ENCODE measurements around the gene DAG1. TPM values are rescaled to one million over a fixed set of nuclear protein-coding genes. Genes with fewer than 3 reads are reported as not detected.

DAG1 gene
- total and polyA plus RNA-seq, 2 experiments from 2014 or later: 29.9 to 152 TPM

DNA sequence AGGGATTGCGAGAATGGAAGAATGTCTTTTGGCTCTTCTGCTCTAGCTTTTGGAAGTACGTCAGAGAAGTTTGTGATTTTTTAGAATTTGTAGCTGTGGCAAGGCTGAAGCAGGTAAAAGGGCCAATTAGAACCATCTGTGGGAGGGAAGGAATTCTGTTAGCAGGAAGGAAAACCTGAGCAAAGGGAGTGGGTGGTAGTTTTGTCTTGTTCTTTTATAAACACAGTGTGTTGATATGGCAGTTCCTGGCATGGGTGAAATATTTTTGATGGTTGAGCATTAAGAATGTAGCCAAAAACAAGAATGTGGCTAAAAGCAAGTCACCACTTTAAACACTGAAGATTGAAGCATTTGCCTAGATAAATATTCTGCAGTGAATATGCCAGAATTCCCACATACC, 23.8 kb downstream of the DAG1 start (continued):
- TF ChIP-seq ZNF462 (CRISPR knock-in tag; IDR thresholded peaks at IDR 0.05) (no peak), POLR2AphosphoS5 (IDR thresholded peaks at IDR 0.05; ENCODE audit: low read depth) (no peak)

GRCh38 chr3:49495023-49495422, 25.0 kb downstream of the DAG1 start:
- Mint-ChIP-seq H3K36me3 (ENCODE audit: low read depth) (no peaks in the 10 kb centered on the region), H3K9me3 (no peaks in the 10 kb centered on the region), H3K4me3 (no peak overlapping the region), H3K27me3 (ENCODE audit: insufficient read depth, low read depth, poor library complexity) (peaks cover under 1% of the 10 kb centered on the region), H3K27ac (no peak overlapping the region), H3K4me1 (no peaks in the 10 kb centered on the region)
- Histone ChIP-seq H3F3A (replicated peaks; ENCODE audit: low read depth) (peaks cover 5% of the 10 kb centered on the region; the same call in 1 of the 2 replicates), H3K27ac (ENCODE audit: low read depth) (no peak overlapping the region), H3K79me2 (replicated peaks; ENCODE audit: insufficient read depth) (peaks cover 84% of the 10 kb centered on the region), H3K4me3 (no peak overlapping the region), H3K4me1 (ENCODE audit: insufficient read depth) (no peaks in the 10 kb centered on the region), H3K27me3 (ENCODE audit: insufficient read depth) (no peaks in the 10 kb centered on the region), H3K4me2 (no peak overlapping the region), H3K36me3 (ENCODE audit: insufficient read depth) (0 out of 2 replicates have a peak, but pooled peaks cover 6% of the 10 kb centered on the region), H2AFZ (no peak overlapping the region), H3K9me2 (ENCODE audit: insufficient read depth) (no peaks in the 10 kb centered on the region), H4K20me1 (replicated peaks; ENCODE audit: insufficient read depth) (peaks cover 18% of the 10 kb centered on the region; the same call in 1 of the 2 replicates)
- DNase-seq (ENCODE audit: low spot score): no peak
- no peak for ATAC-seq
- TF ChIP-seq ZNF331 (CRISPR knock-in tag; IDR thresholded peaks at IDR 0.05; ENCODE audit: low read depth) (no peak), EZH2phosphoT487 (IDR thresholded peaks at IDR 0.05; ENCODE audit: unreplicated experiment) (no peak), CREB1 (CRISPR knock-in tag; IDR thresholded peaks at IDR 0.05; ENCODE audit: low read depth) (no peak), NANOG (IDR thresholded peaks at IDR 0.05; ENCODE audit: borderline replicate concordance) (no peak), ZNF462 (CRISPR knock-in tag; IDR thresholded peaks at IDR 0.05) (no peak), JUNB (IDR thresholded peaks at IDR 0.05; ENCODE audit: unreplicated experiment) (no peak), EZH2 (IDR thresholded peaks at IDR 0.05; ENCODE audit: low read depth, unreplicated experiment) (no peak), STAT1 (IDR thresholded peaks at IDR 0.05; ENCODE audit: unreplicated experiment) (no peak), ZNF114 (CRISPR knock-in tag; IDR thresholded peaks at IDR 0.05) (no peak)
